K562 (cell line): ENCODE measurements around the gene ATF3. TPM values are rescaled to one million over a fixed set of nuclear protein-coding genes. Genes with fewer than 3 reads are reported as not detected.

ENCODE experiments used
- ATAC-seq: fragments of 200-7000 bp; cut with Tn5 transposase; 3 replicates; pipeline ENCODE4 v1.9.1; 2020; ENCODE audit warnings: moderate library complexity
- BruUV-seq: library from RNA; stranded (reverse); fragments of 400-500 nt; replicated peaks from 2 replicates; lab custom pipeline; 2021; lab: Mats Ljungman, UMichigan
- CTCF ChIA-PET: fragments of 300-600 bp; formaldehyde crosslinking; extraction: SDS; loops from one replicate; lab custom pipeline; 2021; ENCODE audit warnings: low intra/inter-chr PET ratio; lab: Yijun Ruan, JAX
- POLR2A ChIA-PET: fragments of 300-600, 350-650 bp; sonication (Branson Sonifier 250); formaldehyde crosslinking; extraction: SDS; loops from one replicate; lab custom pipeline; 2021; ENCODE audit warnings: antibody characterized with exemption, inconsistent platforms; lab: Yijun Ruan, JAX
- DNase-seq, 4 experiments: peaks; one replicate each; pipeline versions ENCODE4 v3.0.0 to v3.0.0-alpha.2; 2011 to 2018; ENCODE audit warnings: low spot score in 3 of 4, mixed read lengths in 3 of 4; ENCODE audit errors: extremely low read depth in 1 of 4
- FAIRE-seq: peaks from 2 replicates; lab custom pipeline; 2011; peaks lifted over from hg19 to GRCh38; lab: Jason Lieb, UNC
- H2AFZ ChIP-seq: 2 replicates; pipeline ENCODE4 v1.6.0; 2011; ENCODE audit warnings: low read depth, low read length, control low read depth, inconsistent platforms
- H3K27ac ChIP-seq: fragments of 200-600 bp; 3 replicates; pipeline ENCODE4 v1.8.0; 2011; ENCODE audit warnings: low read depth, mild to moderate bottlenecking, control low read depth, inconsistent platforms, low read length, moderate library complexity, mixed read lengths; ENCODE audit errors: extremely low read depth
- H3K27me3 ChIP-seq, 2 experiments: fragments of 300-600 bp in 1 of 2; 2 replicates in 1 of 2; 3 replicates in 1 of 2; pipeline versions ENCODE4 v1.6.0 to v1.8.0; 2011; ENCODE audit warnings: inconsistent platforms in 2 of 2, low read length in 2 of 2, mild to moderate bottlenecking in 1 of 2, mixed read lengths in 1 of 2, moderate library complexity in 1 of 2; ENCODE audit not compliant: control insufficient read depth in 2 of 2, insufficient read depth in 2 of 2
- H3K36me3 ChIP-seq: fragments of 300-600 bp; 3 replicates; pipeline ENCODE4 v1.8.0; 2011; ENCODE audit warnings: mild to moderate bottlenecking, low read length, inconsistent platforms; ENCODE audit not compliant: control insufficient read depth, insufficient read depth
- H3K4me1 ChIP-seq, 2 experiments: fragments of 200-600 bp in 1 of 2; replicated peaks in 1 of 2; 2 replicates in 1 of 2; 3 replicates in 1 of 2; pipeline versions ENCODE4 v1.5.1 to v1.8.0; 2011; ENCODE audit warnings: inconsistent platforms in 2 of 2, low read length in 2 of 2, mild to moderate bottlenecking in 1 of 2, mixed read lengths in 1 of 2, moderate library complexity in 1 of 2; ENCODE audit not compliant: control insufficient read depth in 2 of 2, insufficient read depth in 2 of 2
- H3K4me2 ChIP-seq: 2 replicates; pipeline ENCODE4 v1.6.1; 2011; ENCODE audit warnings: low read length, control low read depth, inconsistent platforms, mixed read lengths; ENCODE audit not compliant: insufficient read depth
- H3K4me3 ChIP-seq: fragments of 200-600 bp; sonication (generic), shearing (Covaris generic); 2 replicates; pipeline ENCODE4 v1.5.1; 2016; ENCODE audit warnings: control low read depth, inconsistent platforms
- H3K79me2 ChIP-seq: fragments of 200-600 bp; 3 replicates; pipeline ENCODE4 v1.8.0; 2011; ENCODE audit warnings: low read length, inconsistent platforms; ENCODE audit not compliant: control insufficient read depth, insufficient read depth
- H3K9ac ChIP-seq, 2 experiments: 2 replicates each; pipeline versions ENCODE4 v1.6.0 to v1.6.1; 2011; ENCODE audit warnings: low read depth in 2 of 2, low read length in 2 of 2, control low read depth in 1 of 2, inconsistent platforms in 1 of 2, mild to moderate bottlenecking in 1 of 2, mixed read lengths in 1 of 2; ENCODE audit not compliant: insufficient read depth in 1 of 2
- H3K9me1 ChIP-seq: one replicate; pipeline ENCODE4 v1.6.0; 2011; ENCODE audit warnings: inconsistent platforms, mild to moderate bottlenecking, low read length, moderate library complexity; ENCODE audit not compliant: control insufficient read depth, insufficient read depth
- H3K9me3 ChIP-seq: replicated peaks from 2 replicates; pipeline ENCODE4 v1.5.1; 2011; ENCODE audit warnings: low read depth, low read length, inconsistent platforms; ENCODE audit not compliant: control insufficient read depth, insufficient read depth
- H4K20me1 ChIP-seq: replicated peaks from 2 replicates; pipeline ENCODE4 v1.6.1; 2011; ENCODE audit warnings: low read length, inconsistent platforms, mixed read lengths; ENCODE audit not compliant: control insufficient read depth, insufficient read depth
- ARNT ChIP-seq, 2 experiments: fragments of 450-650 bp; IDR thresholded peaks; 2 replicates each; pipeline ENCODE4 v1.6.1; 2016; ENCODE audit warnings: mild to moderate bottlenecking in 1 of 2
- BACH1 ChIP-seq: fragments of 200-800 bp; sonication (Bioruptor generic); IDR thresholded peaks from 2 replicates; pipeline ENCODE4 v1.6.1; 2016; ENCODE audit warnings: missing genetic modification characterization, missing compliant biosample characterization
- GABPB1 ChIP-seq: sonication (generic); formaldehyde crosslinking; IDR thresholded peaks from 2 replicates; pipeline ENCODE4 v1.8.0; 2022; ENCODE audit warnings: mild to moderate bottlenecking, missing genetic modification reagents
- GABPB2 ChIP-seq: fragments of 250-450 bp; sonication (Bioruptor Pico); conservative IDR thresholded peaks from 2 replicates; pipeline ENCODE4 v1.5.1; 2021; ENCODE audit warnings: mild to moderate bottlenecking
- MYBL2 ChIP-seq, 2 experiments: fragments of 450-650 bp in 1 of 2; sonication (generic) in 1 of 2; formaldehyde crosslinking in 1 of 2; IDR thresholded peaks; 2 replicates each; pipeline versions ENCODE4 v1.6.1 to v1.8.1; 2017 to 2022; ENCODE audit warnings: borderline replicate concordance in 1 of 2, inconsistent platforms in 1 of 2, low read depth in 1 of 2, mild to moderate bottlenecking in 1 of 2, missing genetic modification reagents in 1 of 2, moderate library complexity in 1 of 2
- NR2C2 ChIP-seq, 2 experiments: fragments of 200-800 bp in 1 of 2; sonication (Bioruptor generic) in 1 of 2; sonication (generic) in 1 of 2; formaldehyde crosslinking in 1 of 2; IDR thresholded peaks; 2 replicates each; pipeline versions ENCODE4 v1.6.1 to v1.8.0; 2016 to 2022; ENCODE audit warnings: mild to moderate bottlenecking in 1 of 2, missing compliant biosample characterization in 1 of 2, missing genetic modification characterization in 1 of 2, missing genetic modification reagents in 1 of 2
- RERE ChIP-seq: sonication (generic); formaldehyde crosslinking; IDR thresholded peaks from 2 replicates; pipeline ENCODE4 v1.8.0; 2023; ENCODE audit warnings: missing genetic modification reagents, mild to moderate bottlenecking, borderline replicate concordance
- SIN3B ChIP-seq: fragments of 450-650 bp; IDR thresholded peaks from 2 replicates; pipeline ENCODE4 v1.6.1; 2017; ENCODE audit warnings: low read depth, mild to moderate bottlenecking, moderate library complexity
- SP2 ChIP-seq: IDR thresholded peaks from 2 replicates; pipeline ENCODE4 v1.6.1; 2011; ENCODE audit warnings: mild to moderate bottlenecking, low read depth, low read length, moderate library complexity; ENCODE audit not compliant: poor library complexity, severe bottlenecking; ENCODE audit errors: extremely low read depth
- U2AF2 ChIP-seq: fragments of 200-400 bp; formaldehyde crosslinking; optimal IDR thresholded peaks from 2 replicates; pipeline ENCODE3; 2017; ENCODE audit warnings: low read depth, mild to moderate bottlenecking, low read length
- ZNF584 ChIP-seq: fragments of 200-800 bp; sonication (Bioruptor generic); IDR thresholded peaks from 2 replicates; pipeline ENCODE4 v1.6.1; 2016; ENCODE audit warnings: low read depth, mild to moderate bottlenecking, missing genetic modification characterization, missing compliant biosample characterization
- WGBS: fragments of 100-300 bp; shearing (Covaris generic); methylation state at CpG from one replicate; pipeline ENCODE4 v1.1.6; 2016; ENCODE audit warnings: low coverage, mixed read lengths; ENCODE audit not compliant: insufficient coverage; ENCODE audit errors: missing lambda C conversion rate; 5-methylcytosine and 5-hydroxymethylcytosine counted together
- in situ Hi-C: fragments of 300-500 bp; cut with MboI; formaldehyde crosslinking; loops from 4 replicates; pipeline ENCODE4 v1.15.0; 2018; ENCODE audit warnings: inconsistent platforms, mixed read lengths
- intact Hi-C: fragments of 100-400 bp; cut with micrococcal nuclease; formaldehyde crosslinking; loops from 2 replicates; pipeline ENCODE4 v1.14.2; 2022
- polyA plus RNA-seq, 8 experiments: library from polyadenylated mRNA; depleted of rRNA in 4 of 8; stranded (reverse) in 5 of 8; unstranded in 3 of 8; fragments of >200 nt; fragmentation: Nextera tagmentation in 2 of 8; fragmentation: Illumina TruSeq in 1 of 8; extraction: Ambion mirVana in 2 of 8; extraction: Trizol in 1 of 8; gene quantifications; 2 replicates each; pipeline versions ENCODE4 v1.2.1 to v1.2.3, GENCODE V29; 2011 to 2014; ENCODE audit warnings: inconsistent platforms in 1 of 8, missing spikeins in 1 of 8
- total RNA-seq, 7 experiments: library from RNA; depleted of rRNA in 6 of 7; stranded (reverse); fragments of >200 nt in 6 of 7; fragmentation: Illumina TruSeq in 2 of 7; extraction: Trizol in 2 of 7; gene quantifications; 2 replicates each; pipeline versions ENCODE4 v1.2.1 to v1.2.3, GENCODE V29; 2011 to 2021; ENCODE audit warnings: low replicate concordance in 1 of 7
- TF ChIP-seq, protein P1 (sequence below): sonication (generic); formaldehyde crosslinking; IDR thresholded peaks from 2 replicates; pipeline ENCODE4 v1.8.0; 2022; ENCODE audit warnings: missing genetic modification reagents, mild to moderate bottlenecking, moderate library complexity, borderline replicate concordance
- TF ChIP-seq, protein P2 (sequence below): sonication (generic); formaldehyde crosslinking; IDR thresholded peaks from 2 replicates; pipeline ENCODE4 v1.8.0; 2022; ENCODE audit warnings: mild to moderate bottlenecking, missing genetic modification reagents, borderline replicate concordance

ATF3 gene
- total and polyA plus RNA-seq, 9 of the 15 experiments (the other 6 are each of a cell fraction or from before 2014, with no cell fraction given) = 3.5 to 28.2 (median 19.8) TPM

DNA sequence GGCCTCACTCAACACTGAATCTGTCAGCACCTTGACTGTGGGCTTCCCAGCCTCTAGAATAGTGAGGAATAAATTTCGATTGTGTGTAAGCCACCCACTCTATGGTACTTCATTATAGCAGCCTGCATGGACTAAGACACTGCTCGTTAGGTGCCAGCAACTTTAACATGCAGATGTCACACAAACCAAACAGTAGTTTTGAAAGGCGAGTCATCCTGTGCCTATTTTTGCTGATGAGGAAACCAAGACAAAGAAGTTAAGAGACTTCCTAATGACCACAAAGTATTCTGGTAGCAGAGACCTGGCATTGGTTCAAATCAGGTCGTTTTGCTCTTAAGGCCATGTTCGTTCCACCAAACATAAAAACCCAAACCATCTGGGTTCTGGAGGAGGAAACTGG, 48.2 kb downstream of the ATF3 start:
- H3K36me3 ChIP-seq = no peaks in the 10 kb centered on the region
- H3K27ac ChIP-seq = no peak overlapping the region
- in situ Hi-C loops = no loop called here
- intact Hi-C loops = no loop called here
- H3K27me3 ChIP-seq = peaks cover 7 to 35% of the 10 kb centered on the region in 2 experiments; a peak in 3 of 5 replicates
- no peaks in the 10 kb centered on the region for H4K20me1 ChIP-seq
- no peaks in the 10 kb centered on the region for H3K9me3 ChIP-seq
- POLR2A ChIA-PET = interaction anchor here (1.1 kb wide), 1 partner anchor 48 kb away, joined by 6 read pairs; the partner anchor contains the start of gene ATF3
- no peaks in the 10 kb centered on the region for H3K9me1 ChIP-seq
- H3K4me2 ChIP-seq = no peak overlapping the region
- CTCF ChIA-PET = interaction anchor here (1.0 kb wide), 1 partner anchor 9 kb away, joined by 3 read pairs; no protein-coding TSS in a partner anchor
- WGBS = 9% methylated on average over 5 of the region's 5 CpGs
- no peak for DNase-seq
- no peaks in the 10 kb centered on the region for H3K79me2 ChIP-seq
- H2AFZ ChIP-seq = no peak overlapping the region
- no peak for FAIRE-seq
- BruUV-seq = no TSS peak
- H3K4me3 ChIP-seq = no peak overlapping the region
- ATAC-seq = no peak; the same call in 2 of the 3 replicates
- no peaks in the 10 kb centered on the region for H3K4me1 ChIP-seq
- no peak overlapping the region for H3K9ac ChIP-seq
- no peak for TF ChIP-seq MYBL2 (IDR thresholded peaks at IDR 0.05; ENCODE audit: low read depth)
- no peak for TF ChIP-seq MYBL2 (CRISPR knock-in tag; IDR thresholded peaks at IDR 0.05; ENCODE audit: borderline replicate concordance)
- TF ChIP-seq GABPB2 (CRISPR knock-in tag) = no peak
- TF ChIP-seq, protein P1, sequence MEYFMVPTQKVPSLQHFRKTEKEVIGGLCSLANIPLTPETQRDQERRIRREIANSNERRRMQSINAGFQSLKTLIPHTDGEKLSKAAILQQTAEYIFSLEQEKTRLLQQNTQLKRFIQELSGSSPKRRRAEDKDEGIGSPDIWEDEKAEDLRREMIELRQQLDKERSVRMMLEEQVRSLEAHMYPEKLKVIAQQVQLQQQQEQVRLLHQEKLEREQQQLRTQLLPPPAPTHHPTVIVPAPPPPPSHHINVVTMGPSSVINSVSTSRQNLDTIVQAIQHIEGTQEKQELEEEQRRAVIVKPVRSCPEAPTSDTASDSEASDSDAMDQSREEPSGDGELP (CRISPR knock-in tag) = no peak
- TF ChIP-seq, protein P2, sequence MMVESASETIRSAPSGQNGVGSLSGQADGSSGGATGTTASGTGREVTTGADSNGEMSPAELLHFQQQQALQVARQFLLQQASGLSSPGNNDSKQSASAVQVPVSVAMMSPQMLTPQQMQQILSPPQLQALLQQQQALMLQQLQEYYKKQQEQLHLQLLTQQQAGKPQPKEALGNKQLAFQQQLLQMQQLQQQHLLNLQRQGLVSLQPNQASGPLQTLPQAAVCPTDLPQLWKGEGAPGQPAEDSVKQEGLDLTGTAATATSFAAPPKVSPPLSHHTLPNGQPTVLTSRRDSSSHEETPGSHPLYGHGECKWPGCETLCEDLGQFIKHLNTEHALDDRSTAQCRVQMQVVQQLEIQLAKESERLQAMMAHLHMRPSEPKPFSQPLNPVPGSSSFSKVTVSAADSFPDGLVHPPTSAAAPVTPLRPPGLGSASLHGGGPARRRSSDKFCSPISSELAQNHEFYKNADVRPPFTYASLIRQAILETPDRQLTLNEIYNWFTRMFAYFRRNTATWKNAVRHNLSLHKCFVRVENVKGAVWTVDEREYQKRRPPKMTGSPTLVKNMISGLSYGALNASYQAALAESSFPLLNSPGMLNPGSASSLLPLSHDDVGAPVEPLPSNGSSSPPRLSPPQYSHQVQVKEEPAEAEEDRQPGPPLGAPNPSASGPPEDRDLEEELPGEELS (CRISPR knock-in tag) = no peak
- TF ChIP-seq NR2C2 (CRISPR knock-in tag; IDR thresholded peaks at IDR 0.05) = no peak
- no peak for TF ChIP-seq NR2C2 (tag; IDR thresholded peaks at IDR 0.05)
- no peak for TF ChIP-seq GABPB1 (CRISPR knock-in tag)
- TF ChIP-seq SIN3B = no peak
- TF ChIP-seq ARNT (IDR thresholded peaks at IDR 0.05) = no peak
- TF ChIP-seq ZNF584 (CRISPR knock-in tag) = no peak
- no peak for TF ChIP-seq SP2
- TF ChIP-seq U2AF2 = no peak
- TF ChIP-seq BACH1 = no peak
- TF ChIP-seq RERE (CRISPR knock-in tag) = no peak
